KMS-11 (cell line): ENCODE measurements around the gene SMOC2.

Source experiments
- H2AFZ ChIP-seq: fragments of 200-600 bp; sonication (generic); 2 replicates; pipeline ENCODE4 v1.6.1; 2016; ENCODE audit warnings: antibody characterized with exemption, mixed run types, low read depth
- H3K27ac ChIP-seq: fragments of 200-600 bp; sonication (generic); 2 replicates; pipeline ENCODE4 v1.6.1; 2016; ENCODE audit warnings: mild to moderate bottlenecking, mixed run types
- H3K27me3 ChIP-seq: fragments of 200-600 bp; sonication (generic); 2 replicates; pipeline ENCODE4 v1.6.1; 2017; ENCODE audit warnings: mild to moderate bottlenecking, low read depth, mixed run types, moderate library complexity; ENCODE audit not compliant: insufficient read depth
- H3K36me3 ChIP-seq: fragments of 200-600 bp; sonication (generic); 2 replicates; pipeline ENCODE4 v1.6.1; 2017; ENCODE audit warnings: mild to moderate bottlenecking, mixed run types; ENCODE audit not compliant: insufficient read depth
- H3K4me1 ChIP-seq: fragments of 200-600 bp; sonication (generic); 2 replicates; pipeline ENCODE4 v1.6.1; 2016; ENCODE audit warnings: mild to moderate bottlenecking, low read depth, mixed run types; ENCODE audit not compliant: poor library complexity, severe bottlenecking
- H3K4me2 ChIP-seq: fragments of 200-600 bp; sonication (generic); 2 replicates; pipeline ENCODE4 v1.7.0; 2016; ENCODE audit warnings: mild to moderate bottlenecking, mixed run types
- H3K4me3 ChIP-seq: fragments of 200-600 bp; sonication (generic); IDR thresholded peaks from 2 replicates; pipeline ENCODE4 v1.6.1; 2017; ENCODE audit warnings: low read depth, low read length, mixed read lengths; ENCODE audit not compliant: insufficient read depth
- H3K79me2 ChIP-seq: fragments of 200-600 bp; sonication (generic); 2 replicates; pipeline ENCODE4 v1.6.1; 2016; ENCODE audit warnings: low read depth, mixed run types; ENCODE audit not compliant: insufficient read depth
- H3K9ac ChIP-seq: fragments of 200-600 bp; sonication (generic); 2 replicates; pipeline ENCODE4 v1.6.1; 2016; ENCODE audit warnings: mild to moderate bottlenecking, mixed run types
- H4K20me1 ChIP-seq: fragments of 200-600 bp; sonication (generic); 2 replicates; pipeline ENCODE4 v1.6.1; 2016; ENCODE audit warnings: mild to moderate bottlenecking, mixed run types; ENCODE audit not compliant: insufficient read depth
- CTCF ChIP-seq: fragments of 200-600 bp; sonication (generic); conservative IDR thresholded peaks from 2 replicates; pipeline ENCODE4 v1.6.1; 2017; ENCODE audit warnings: low read depth, mild to moderate bottlenecking, antibody characterized with exemption, low read length, moderate library complexity, mixed read lengths

The SMOC2 gene

GRCh38 chr6:168605964-168606363 lies 165.0 kb downstream of the SMOC2 start:
- Histone ChIP-seq H3K27ac (no peak overlapping the region), H3K27me3 (no peaks in the 10 kb centered on the region), H3K4me3 (no peak overlapping the region), H3K36me3 (no peaks in the 10 kb centered on the region), H4K20me1 (no peaks in the 10 kb centered on the region), H3K79me2 (no peaks in the 10 kb centered on the region), H3K4me1 (no peaks in the 10 kb centered on the region), H3K9ac (no peak overlapping the region), H3K4me2 (no peak overlapping the region), H2AFZ (no peak overlapping the region)
- no peak for TF ChIP-seq CTCF

- Histone ChIP-seq H3K79me2 (no peaks in the 10 kb centered on the region), H3K4me1 (no peaks in the 10 kb centered on the region), H3K36me3 (no peaks in the 10 kb centered on the region), H3K4me2 (no peak overlapping the region), H3K9ac (no peak overlapping the region), H3K27ac (no peak overlapping the region), H3K27me3 (no peaks in the 10 kb centered on the region), H3K4me3 (no peak overlapping the region), H4K20me1 (no peaks in the 10 kb centered on the region), H2AFZ (no peak overlapping the region)
- TF ChIP-seq CTCF: no peak
These were observed 165.7 kb downstream of the SMOC2 start for GRCh38 chr6:168606722-168607121.

GRCh38 chr6:168607272-168608112 lies 166.5 kb downstream of the SMOC2 start:
- no peaks in the 10 kb centered on the region for H4K20me1 ChIP-seq
- no peaks in the 10 kb centered on the region for H3K79me2 ChIP-seq
- no peak overlapping the region for H3K9ac ChIP-seq
- no peak overlapping the region for H3K4me3 ChIP-seq
- H3K27ac ChIP-seq: no peak overlapping the region
- no peaks in the 10 kb centered on the region for H3K27me3 ChIP-seq
- H3K36me3 ChIP-seq: no peaks in the 10 kb centered on the region
- H3K4me2 ChIP-seq: no peak overlapping the region
- no peak overlapping the region for H2AFZ ChIP-seq
- TF ChIP-seq CTCF: no peak
- H3K4me1 ChIP-seq: no peaks in the 10 kb centered on the region

- H2AFZ ChIP-seq: no peak overlapping the region
- H3K9ac ChIP-seq: no peak overlapping the region
These were observed 167.1 kb downstream of the SMOC2 start for GRCh38 chr6:168608113-168608400.

More at GRCh38 chr6:168608113-168608400, 167.1 kb downstream of the SMOC2 start:
- Histone ChIP-seq H3K4me1 (no peaks in the 10 kb centered on the region), H3K36me3 (no peaks in the 10 kb centered on the region), H4K20me1 (no peaks in the 10 kb centered on the region), H3K27ac (no peak overlapping the region), H3K27me3 (no peaks in the 10 kb centered on the region), H3K79me2 (no peaks in the 10 kb centered on the region), H3K4me3 (no peak overlapping the region), H3K4me2 (no peak overlapping the region)
- no peak for TF ChIP-seq CTCF
